HepG2 (cell line): Measurements from ENCODE around the gene COQ3. TPM values are rescaled to one million over a fixed set of nuclear protein-coding genes. Genes with fewer than 3 reads are reported as not detected.

ENCODE experiments used
- polyA plus RNA-seq, 8 experiments: library from polyadenylated mRNA; depleted of rRNA in 3 of 8; stranded (reverse) in 7 of 8; unstranded in 1 of 8; fragments of >200 nt; fragmentation: Illumina TruSeq in 4 of 8; extraction: Trizol in 4 of 8; gene quantifications; 2 replicates each; pipeline versions ENCODE4 v1.2.1 to v1.2.3, GENCODE V29; 2011 to 2016; ENCODE audit warnings: low read depth in 4 of 8, missing spikeins in 1 of 8, mixed read lengths in 1 of 8; ENCODE audit not compliant: insufficient read depth in 1 of 8
- total RNA-seq, 5 experiments: library from RNA; depleted of rRNA; stranded (reverse); fragments of >200 nt; fragmentation: Illumina TruSeq; extraction: Trizol; gene quantifications; 2 replicates each; pipeline ENCODE4 v1.2.3, GENCODE V29; 2016; ENCODE audit warnings: low read depth in 1 of 5

COQ3 gene
- total and polyA plus RNA-seq, 2 of the 13 experiments (the other 11 are each of a cell fraction or from before 2014, with no cell fraction given), result 5.3 to 20.5 TPM

Other genes starting within 250 kb of the COQ3 start
- gene FAXC, start 44.5 kb downstream of the COQ3 start, total RNA-seq (2016; rRNA removed; fragmentation: Illumina TruSeq; extraction: Trizol), result 0.11 and 0.35 TPM in 2 replicates
- 0.50 and 0.63 TPM in 2 replicates for gene FAXC, start 44.5 kb downstream of the COQ3 start, polyA plus RNA-seq (2011; rRNA removed)
- 29.7 and 48.0 TPM in 2 replicates for gene PNISR, start 31.1 kb upstream of the COQ3 start, total RNA-seq (2016; rRNA removed; fragmentation: Illumina TruSeq; extraction: Trizol)
- 41.9 and 43.0 TPM in 2 replicates for gene PNISR, start 31.1 kb upstream of the COQ3 start, polyA plus RNA-seq (2011; rRNA removed)
- 14.5 and 15.8 TPM in 2 replicates for gene USP45, start 121.2 kb upstream of the COQ3 start, total RNA-seq (2016; rRNA removed; fragmentation: Illumina TruSeq; extraction: Trizol)
- gene USP45, start 121.2 kb upstream of the COQ3 start, polyA plus RNA-seq (2011; rRNA removed), result 5.6 and 5.8 TPM in 2 replicates
- gene CCNC, start 174.5 kb upstream of the COQ3 start, total RNA-seq (2016; rRNA removed; fragmentation: Illumina TruSeq; extraction: Trizol), result 141 and 193 TPM in 2 replicates
- gene CCNC, start 174.5 kb upstream of the COQ3 start, polyA plus RNA-seq (2011; rRNA removed), result 53.4 and 69.6 TPM in 2 replicates
- not detected in 2 replicates for gene PRDM13, start 212.6 kb upstream of the COQ3 start, total RNA-seq (2016; rRNA removed; fragmentation: Illumina TruSeq; extraction: Trizol)
- gene PRDM13, start 212.6 kb upstream of the COQ3 start, polyA plus RNA-seq (2011; rRNA removed), result not detected in 2 replicates